ENCODE data around the gene CST2.

- TF ChIP-seq CTCF (conservative IDR thresholded peaks at IDR 0.05 in 1 of 2, IDR thresholded peaks at IDR 0.05 in 1 of 2; ENCODE audit: low read depth in 1 of 2, low read length in 2 of 2) (no peak), EZH2 (IDR thresholded peaks at IDR 0.05; ENCODE audit: low read length, missing control alignments) (no peak)
Observed at GRCh38 chr20:23794841-23795240, 31.7 kb downstream of the CST2 start.
